A549 (cell line): Measurements from ENCODE around the gene VSTM4. TPM values are rescaled to one million over a fixed set of nuclear protein-coding genes. Genes with fewer than 3 reads are reported as not detected.

Experiments used
- ATAC-seq, 2 experiments: fragments of 200-7000 bp in 1 of 2; fragments of >200 bp in 1 of 2; cut with Nextera tagmentation in 1 of 2; cut with Tn5 transposase in 1 of 2; 3 replicates each; pipeline versions ENCODE4 v1.8.0 to v1.9.1; 2018 to 2020; ENCODE audit warnings: mild to moderate bottlenecking in 1 of 2, moderate library complexity in 1 of 2
- CTCF ChIA-PET: fragments of 300-600 bp; sonication (Branson Sonifier 250); formaldehyde crosslinking; extraction: SDS; loops from one replicate; lab custom pipeline; 2021; ENCODE audit warnings: antibody characterized with exemption, inconsistent platforms; lab: Yijun Ruan, JAX
- POLR2A ChIA-PET: fragments of 350-600 bp; formaldehyde crosslinking; extraction: SDS; loops from one replicate; lab custom pipeline; 2021; ENCODE audit warnings: antibody characterized with exemption, inconsistent platforms; lab: Yijun Ruan, JAX
- DNase-seq, 2 experiments: peaks; one replicate each; pipeline versions ENCODE4 v3.0.0 to v3.0.0-alpha.2; 2011 to 2016; ENCODE audit warnings: low read depth in 1 of 2, low spot score in 1 of 2
- FAIRE-seq: peaks from 2 replicates; lab custom pipeline; 2011; peaks lifted over from hg19 to GRCh38; lab: Jason Lieb, UNC
- H3K27ac ChIP-seq, 2 experiments: fragments of >200 bp; sonication (Bioruptor Twin); formaldehyde crosslinking; 3 replicates each; pipeline ENCODE4 v1.5.1; 2016 to 2017
- H3K4me1 ChIP-seq: fragments of >200 bp; sonication (Bioruptor Twin); formaldehyde crosslinking; 3 replicates; pipeline ENCODE4 v1.6.1; 2016
- H3K4me2 ChIP-seq: fragments of >200 bp; sonication (Bioruptor Twin); formaldehyde crosslinking; 3 replicates; pipeline ENCODE4 v1.6.1; 2016
- H3K4me3 ChIP-seq: fragments of >200 bp; sonication (Bioruptor Twin); formaldehyde crosslinking; 3 replicates; pipeline ENCODE4 v1.5.1; 2016
- H3K9me3 ChIP-seq: fragments of >200 bp; sonication (Bioruptor Twin); formaldehyde crosslinking; 3 replicates; pipeline ENCODE4 v1.6.1; 2016
- ATOH8 ChIP-seq: fragments of 250-450 bp; sonication (Bioruptor Pico); IDR thresholded peaks from 2 replicates; pipeline ENCODE4 v1.5.0; 2020; ENCODE audit warnings: low read depth, mild to moderate bottlenecking, moderate library complexity
- EHMT2 ChIP-seq: fragments of 200-600 bp; sonication (generic); IDR thresholded peaks from 2 replicates; pipeline ENCODE4 v1.6.1; 2016; ENCODE audit warnings: antibody characterized with exemption, low read depth, mild to moderate bottlenecking, moderate library complexity
- ELK1 ChIP-seq: fragments of 150-350 bp; IDR thresholded peaks from 2 replicates; pipeline ENCODE4 v1.6.1; 2014; ENCODE audit warnings: low read depth, mild to moderate bottlenecking, low read length
- FOSB ChIP-seq: fragments of 250-450 bp; sonication (Bioruptor Pico); IDR thresholded peaks from 2 replicates; pipeline ENCODE4 v1.5.0; 2020; ENCODE audit warnings: mild to moderate bottlenecking, moderate library complexity
- FOSL2 ChIP-seq, 2 experiments: fragments of 450-650 bp in 1 of 2; fragments of >200 bp in 1 of 2; sonication (Bioruptor Twin) in 1 of 2; formaldehyde crosslinking; IDR thresholded peaks; 2 replicates each; pipeline versions ENCODE4 v1.5.0 to v1.6.1; 2016 to 2020; ENCODE audit warnings: mild to moderate bottlenecking in 1 of 2, moderate library complexity in 1 of 2
- GATA3 ChIP-seq: IDR thresholded peaks from 2 replicates; pipeline ENCODE4 v1.6.1; 2012; ENCODE audit warnings: borderline replicate concordance
- HDAC2 ChIP-seq: fragments of 200-600 bp; sonication (generic); IDR thresholded peaks from 2 replicates; pipeline ENCODE4 v1.6.1; 2016
- HEYL ChIP-seq: fragments of 250-450 bp; sonication (Bioruptor Pico); IDR thresholded peaks from 2 replicates; pipeline ENCODE4 v1.8.0; 2021; ENCODE audit warnings: mild to moderate bottlenecking, moderate library complexity
- HOXB5 ChIP-seq: fragments of 250-450 bp; sonication (Bioruptor Pico); IDR thresholded peaks from 2 replicates; pipeline ENCODE4 v1.5.0; 2020; ENCODE audit warnings: mild to moderate bottlenecking, moderate library complexity
- JUNB ChIP-seq: fragments of >200 bp; sonication (Bioruptor Twin); formaldehyde crosslinking; IDR thresholded peaks from 2 replicates; pipeline ENCODE4 v1.6.1; 2016
- KDM5A ChIP-seq: fragments of 200-600 bp; sonication (generic); IDR thresholded peaks from 2 replicates; pipeline ENCODE4 v1.6.1; 2016; ENCODE audit warnings: antibody characterized with exemption, mild to moderate bottlenecking
- MAFK ChIP-seq: fragments of 450-650 bp; IDR thresholded peaks from 2 replicates; pipeline ENCODE4 v1.6.1; 2014; ENCODE audit not compliant: partially characterized antibody
- MAZ ChIP-seq: fragments of 150-350 bp; IDR thresholded peaks from 2 replicates; pipeline ENCODE4 v1.6.1; 2014; ENCODE audit warnings: antibody characterized with exemption, low read depth, low read length, borderline replicate concordance
- MYC ChIP-seq: IDR thresholded peaks from 2 replicates; pipeline ENCODE4 v1.6.1; 2012; ENCODE audit warnings: mild to moderate bottlenecking, inconsistent platforms, low read length, improper control_type of control experiment, borderline replicate concordance
- NFE2L2 ChIP-seq: fragments of 150-350 bp; conservative IDR thresholded peaks from 2 replicates; pipeline ENCODE4 v1.6.1; 2014; ENCODE audit warnings: low read length
- NR3C1 ChIP-seq: fragments of >200 bp; sonication (Bioruptor Twin); formaldehyde crosslinking; IDR thresholded peaks from 3 replicates; pipeline ENCODE4 v1.6.1; 2017
- PHF8 ChIP-seq: fragments of 200-600 bp; sonication (generic); IDR thresholded peaks from 2 replicates; pipeline ENCODE4 v1.6.1; 2016; ENCODE audit warnings: low read depth, mild to moderate bottlenecking, antibody characterized with exemption, moderate library complexity, borderline replicate concordance
- RARB ChIP-seq: fragments of 250-450 bp; sonication (Bioruptor Pico); IDR thresholded peaks from 2 replicates; pipeline ENCODE4 v1.8.0; 2021; ENCODE audit warnings: mild to moderate bottlenecking, moderate library complexity
- TFCP2L1 ChIP-seq: fragments of 250-450 bp; sonication (Bioruptor Pico); IDR thresholded peaks from 2 replicates; pipeline ENCODE4 v1.5.0; 2021; ENCODE audit warnings: mild to moderate bottlenecking
- TP53 ChIP-seq: fragments of 250-450 bp; sonication (Bioruptor Pico); IDR thresholded peaks from 2 replicates; pipeline ENCODE4 v1.5.0; 2021; ENCODE audit warnings: mild to moderate bottlenecking, moderate library complexity
- ZC3H11A ChIP-seq: fragments of 450-650 bp; IDR thresholded peaks from 2 replicates; pipeline ENCODE4 v1.6.1; 2014; ENCODE audit warnings: antibody characterized with exemption, mild to moderate bottlenecking
- ZFP36 ChIP-seq: fragments of 450-650 bp; IDR thresholded peaks from 2 replicates; pipeline ENCODE4 v1.6.1; 2014; ENCODE audit warnings: borderline replicate concordance; ENCODE audit not compliant: partially characterized antibody
- ZNF302 ChIP-seq: fragments of 250-450 bp; sonication (Bioruptor Pico); IDR thresholded peaks from 2 replicates; pipeline ENCODE4 v1.9.0; 2021; ENCODE audit warnings: inconsistent platforms, mild to moderate bottlenecking, moderate library complexity
- WGBS: methylation state at CpG from one replicate; pipeline ENCODE4 v1.1.6; 2017; ENCODE audit errors: missing lambda C conversion rate; 5-methylcytosine and 5-hydroxymethylcytosine counted together
- polyA plus RNA-seq, 4 experiments: library from polyadenylated mRNA; depleted of rRNA in 3 of 4; stranded (reverse); fragments of >200 nt; fragmentation: RNase III in 1 of 4; extraction: RNeasy Plus Mini Kit Qiagen cat#74134 plus additional on column Dnase treatment in 1 of 4; gene quantifications; 2 replicates in 3 of 4; 3 replicates in 1 of 4; pipeline ENCODE4 v1.2.3, GENCODE V29; 2011 to 2017
- TF ChIP-seq, protein P1 (sequence below): fragments of >200 bp; sonication (Bioruptor Twin); formaldehyde crosslinking; IDR thresholded peaks from 2 replicates; pipeline ENCODE4 v1.6.1; 2016

The VSTM4 gene
- polyA plus RNA-seq, 2 of the 4 experiments (the other 2 are of a cell fraction), result 0.18 to 0.53 TPM

- no peak for ATAC-seq
Observed at GRCh38 chr10:49128854-49129253, 13.5 kb upstream of the VSTM4 start.

GRCh38 chr10:49123981-49124950, 8.9 kb upstream of the VSTM4 start:
- Histone ChIP-seq H3K4me2 (no peak overlapping the region), H3K4me3 (no peak overlapping the region), H3K27ac (no peak overlapping the region), H3K4me1 (no peaks in the 10 kb centered on the region), H3K9me3 (no peaks in the 10 kb centered on the region)
- CTCF ChIA-PET, result interaction anchor here (1.4 kb wide), 1 partner anchor 468 kb away, joined by 6 read pairs; no protein-coding TSS in a partner anchor
- ATAC-seq (no peak), FAIRE-seq (no peak), DNase-seq (no peak)
- POLR2A ChIA-PET, result no interaction called here
- 30% methylated on average over 7 of the region's 7 CpGs for WGBS
- no peak for TF ChIP-seq FOSL2 (IDR thresholded peaks at IDR 0.05)
- TF ChIP-seq FOSL2 (CRISPR knock-in tag; IDR thresholded peaks at IDR 0.05), result no peak
- no peak for TF ChIP-seq ELK1
- no peak for TF ChIP-seq TFCP2L1 (CRISPR knock-in tag)
- no peak for TF ChIP-seq TP53 (CRISPR knock-in tag)
- no peak for TF ChIP-seq HDAC2
- TF ChIP-seq ATOH8 (CRISPR knock-in tag), result no peak
- no peak for TF ChIP-seq MYC
- no peak for TF ChIP-seq HOXB5 (CRISPR knock-in tag)
- TF ChIP-seq MAFK, result no peak
- no peak for TF ChIP-seq ZFP36
- TF ChIP-seq EHMT2, result no peak
- TF ChIP-seq RARB, result no peak
- no peak for TF ChIP-seq MAZ
- TF ChIP-seq FOSB (CRISPR knock-in tag), result no peak
- no peak for TF ChIP-seq KDM5A
- TF ChIP-seq, protein P1, sequence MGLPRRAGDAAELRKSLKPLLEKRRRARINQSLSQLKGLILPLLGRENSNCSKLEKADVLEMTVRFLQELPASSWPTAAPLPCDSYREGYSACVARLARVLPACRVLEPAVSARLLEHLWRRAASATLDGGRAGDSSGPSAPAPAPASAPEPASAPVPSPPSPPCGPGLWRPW, result no peak
- TF ChIP-seq NR3C1, result no peak
- TF ChIP-seq JUNB, result no peak

More at GRCh38 chr10:49128854-49129253, 13.5 kb upstream of the VSTM4 start:
- TF ChIP-seq ZC3H11A (no peak), NFE2L2 (no peak), GATA3 (no peak), RARB (no peak), HEYL (CRISPR knock-in tag) (no peak), PHF8 (no peak), ZNF302 (no peak)
- H3K4me3 ChIP-seq, result no peak overlapping the region
- no peak overlapping the region for H3K27ac ChIP-seq
- no peak for FAIRE-seq
- no peak overlapping the region for H3K4me2 ChIP-seq
- POLR2A ChIA-PET, result no interaction called here
- WGBS, result 7% methylated on average over 4 of the region's 4 CpGs
- H3K9me3 ChIP-seq, result no peaks in the 10 kb centered on the region
- no peaks in the 10 kb centered on the region for H3K4me1 ChIP-seq
- no peak for DNase-seq
- CTCF ChIA-PET, result interaction anchor here (0.9 kb wide), 1 partner anchor 11 kb away, joined by 3 read pairs; no protein-coding TSS in a partner anchor
